ENCODE measurements around the gene RUNDC1. TPM values are rescaled to one million over a fixed set of nuclear protein-coding genes. Genes with fewer than 3 reads are reported as not detected.

Gene RUNDC1
- total RNA-seq, 1 donor from 2014 or later, result 12.5 TPM

GRCh38 chr17:42982266-42982665 lies 1.9 kb downstream of the RUNDC1 start:
- peaks cover 27% of the 10 kb centered on the region for H3K4me1 Mint-ChIP-seq (ENCODE audit: unreplicated experiment)
- H3K36me3 Mint-ChIP-seq (ENCODE audit: unreplicated experiment), result peaks cover 12% of the 10 kb centered on the region
- H3K27ac Mint-ChIP-seq (ENCODE audit: unreplicated experiment), result no peak overlapping the region
- no peaks in the 10 kb centered on the region for H3K27me3 Mint-ChIP-seq (ENCODE audit: unreplicated experiment)
- peak overlapping the region; percentile 99 for H3K4me3 Mint-ChIP-seq (ENCODE audit: unreplicated experiment)
- DNase-seq (ENCODE audit: extremely low spot score, unreplicated experiment), result no peak
- no peaks in the 10 kb centered on the region for H3K9me3 Mint-ChIP-seq (ENCODE audit: unreplicated experiment)
- no peak for TF ChIP-seq CTCF (IDR thresholded peaks at IDR 0.05)

GRCh38 chr17:42985225-42985624 lies 4.9 kb downstream of the RUNDC1 start:
- Mint-ChIP-seq H3K4me1 (ENCODE audit: unreplicated experiment) (peaks cover 28% of the 10 kb centered on the region), H3K27me3 (ENCODE audit: unreplicated experiment) (no peaks in the 10 kb centered on the region), H3K9me3 (ENCODE audit: unreplicated experiment) (no peaks in the 10 kb centered on the region), H3K36me3 (ENCODE audit: unreplicated experiment) (peaks cover 31% of the 10 kb centered on the region), H3K27ac (ENCODE audit: unreplicated experiment) (no peak overlapping the region), H3K4me3 (ENCODE audit: unreplicated experiment) (no peak overlapping the region)
- no peak for TF ChIP-seq CTCF (IDR thresholded peaks at IDR 0.05)
- DNase-seq (ENCODE audit: extremely low spot score, unreplicated experiment), result no peak

GRCh38 chr17:42989141-42989540 lies 8.8 kb downstream of the RUNDC1 start:
- Mint-ChIP-seq H3K27ac (ENCODE audit: unreplicated experiment) (peak overlapping the region; percentile 57), H3K4me3 (ENCODE audit: unreplicated experiment) (no peak overlapping the region)

GRCh38 chr17:42989726-42990652 lies 9.6 kb downstream of the RUNDC1 start:
- Mint-ChIP-seq H3K27ac (ENCODE audit: unreplicated experiment) (peak overlapping the region; percentile 57), H3K36me3 (ENCODE audit: unreplicated experiment) (peaks cover 44% of the 10 kb centered on the region), H3K4me1 (ENCODE audit: unreplicated experiment) (peaks cover 18% of the 10 kb centered on the region), H3K27me3 (ENCODE audit: unreplicated experiment) (no peaks in the 10 kb centered on the region), H3K9me3 (ENCODE audit: unreplicated experiment) (no peaks in the 10 kb centered on the region), H3K4me3 (ENCODE audit: unreplicated experiment) (no peak overlapping the region)
- no peak for DNase-seq (ENCODE audit: extremely low spot score, unreplicated experiment)
- no peak for TF ChIP-seq CTCF (IDR thresholded peaks at IDR 0.05)

More at GRCh38 chr17:42989141-42989540, 8.8 kb downstream of the RUNDC1 start:
- Mint-ChIP-seq H3K36me3 (ENCODE audit: unreplicated experiment) (peaks cover 40% of the 10 kb centered on the region), H3K27me3 (ENCODE audit: unreplicated experiment) (no peaks in the 10 kb centered on the region), H3K9me3 (ENCODE audit: unreplicated experiment) (no peaks in the 10 kb centered on the region), H3K4me1 (ENCODE audit: unreplicated experiment) (peaks cover 18% of the 10 kb centered on the region)
- TF ChIP-seq CTCF (IDR thresholded peaks at IDR 0.05), result no peak
- DNase-seq (ENCODE audit: extremely low spot score, unreplicated experiment), result no peak

- no peaks in the 10 kb centered on the region for H3K9me3 Mint-ChIP-seq (ENCODE audit: unreplicated experiment)
- no peaks in the 10 kb centered on the region for H3K27me3 Mint-ChIP-seq (ENCODE audit: unreplicated experiment)
- H3K4me1 Mint-ChIP-seq (ENCODE audit: unreplicated experiment), result peaks cover 18% of the 10 kb centered on the region
- no peak for TF ChIP-seq CTCF (IDR thresholded peaks at IDR 0.05)
- no peak overlapping the region for H3K4me3 Mint-ChIP-seq (ENCODE audit: unreplicated experiment)
- DNase-seq (ENCODE audit: extremely low spot score, unreplicated experiment), result no peak
- H3K27ac Mint-ChIP-seq (ENCODE audit: unreplicated experiment), result no peak overlapping the region
- H3K36me3 Mint-ChIP-seq (ENCODE audit: unreplicated experiment), result peaks cover 41% of the 10 kb centered on the region
Observed at GRCh38 chr17:42991471-42991870, 11.1 kb downstream of the RUNDC1 start.

Data from osteocyte (in vitro differentiated cells).